DOHH2 (cell line): ENCODE data around the gene COL13A1.

ENCODE experiments used
- CTCF ChIP-seq: fragments of 200-600 bp; sonication (generic); IDR thresholded peaks from one replicate; pipeline ENCODE4 v1.5.1; 2014; ENCODE audit warnings: antibody characterized with exemption, mild to moderate bottlenecking, low read depth, low read length; ENCODE audit not compliant: poor library complexity, severe bottlenecking
- EZH2phosphoT487 ChIP-seq: fragments of 200-600 bp; sonication (generic); IDR thresholded peaks from 2 replicates; pipeline ENCODE4 v1.6.1; 2017; ENCODE audit warnings: borderline replicate concordance, mild to moderate bottlenecking, antibody characterized with exemption, low read length, moderate library complexity, mixed read lengths

- no peak for TF ChIP-seq CTCF
- TF ChIP-seq EZH2phosphoT487 = no peak
Measured at GRCh38 chr10:69908124-69908523, 106.4 kb downstream of the COL13A1 start.
